ENCODE results near the gene RANBP9. TPM values are rescaled to one million over a fixed set of nuclear protein-coding genes. Genes with fewer than 3 reads are reported as not detected.
A peak's percentile ranks its signal among the peaks of the same experiment; 100 is the strongest.

Gene RANBP9
- total and polyA plus RNA-seq, 2 donors from 2014 or later: 16.4 to 29.0 TPM

DNA sequence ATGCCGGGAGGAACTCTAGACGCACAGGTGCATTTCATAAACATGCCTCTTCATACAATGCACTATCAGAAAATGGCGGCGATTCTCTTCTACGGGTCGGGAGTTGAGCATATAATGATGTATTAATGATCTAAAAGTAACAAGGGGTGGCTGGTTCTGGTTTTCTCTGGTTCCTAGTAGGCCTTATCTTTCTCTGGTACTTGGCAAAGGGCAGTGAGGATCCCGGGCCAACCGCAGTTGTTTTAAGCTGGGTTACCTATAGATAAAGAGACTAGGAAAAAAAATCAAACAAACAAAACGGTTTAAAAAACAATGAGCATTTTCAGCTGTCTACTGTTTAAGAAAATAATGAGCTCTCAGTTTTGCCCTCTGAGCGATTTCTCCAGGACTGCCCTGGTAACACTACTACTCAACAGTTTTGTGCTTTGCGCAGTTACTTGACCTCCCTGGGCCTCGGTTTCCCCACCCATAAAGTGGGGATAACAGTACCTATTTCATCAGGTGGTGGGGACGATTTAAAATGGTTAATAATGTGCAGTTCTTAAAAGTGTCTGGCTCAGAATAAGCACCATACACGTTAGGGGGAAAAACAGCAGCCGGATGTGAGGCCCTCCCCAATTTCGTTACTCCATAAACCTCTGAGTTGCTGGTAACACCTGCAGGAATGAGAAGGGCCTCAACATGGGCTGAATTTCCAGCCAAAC is 138.5 kb downstream of the RANBP9 start:
- Histone ChIP-seq H3K9ac (ENCODE audit: low read length in 3 of 3) (peak overlapping the region in 2 of 3 donors; percentile 83), H3K36me3 (ENCODE audit: control insufficient read depth in 2 of 3, insufficient read depth in 3 of 3, low read length in 3 of 3) (no peaks in the 10 kb centered on the region), H3K27ac (ENCODE audit: low read depth in 2 of 2, low read length in 2 of 2) (peak overlapping the region in 1 of 2 donors; percentile 54), H3K9me3 (ENCODE audit: control insufficient read depth in 2 of 3, insufficient read depth in 1 of 3, low read length in 3 of 3) (peaks cover 0 to 4% (median 0%) of the 10 kb centered on the region in 3 donors), H3K4me3 (ENCODE audit: low read length in 3 of 3) (peak overlapping the region; percentile 75 to 81 (median 76)), H3K4me1 (ENCODE audit: control insufficient read depth in 2 of 3, insufficient read depth in 2 of 3, low read depth in 1 of 3, low read length in 3 of 3) (peaks cover 0 to 6% (median 5%) of the 10 kb centered on the region in 3 donors), H3K27me3 (ENCODE audit: control insufficient read depth, insufficient read depth, low read length) (no peaks in the 10 kb centered on the region)
- DNase-seq (no peak), FAIRE-seq (no peak)
- intact Hi-C loops (cut with DNase I): no loop called here
- no peak for TF ChIP-seq CTCF (IDR thresholded peaks at IDR 0.05; ENCODE audit: borderline replicate concordance, extremely low read depth, insufficient read depth)

- no peak overlapping the region for H3K27ac ChIP-seq (ENCODE audit: low read depth in 2 of 2, low read length in 2 of 2)
- peaks cover 0 to 6% (median 5%) of the 10 kb centered on the region in 3 donors for H3K4me1 ChIP-seq (ENCODE audit: control insufficient read depth in 2 of 3, insufficient read depth in 2 of 3, low read depth in 1 of 3, low read length in 3 of 3)
- peaks cover 0 to 4% (median 0%) of the 10 kb centered on the region in 3 donors for H3K9me3 ChIP-seq (ENCODE audit: control insufficient read depth in 2 of 3, insufficient read depth in 1 of 3, low read length in 3 of 3)
- no peak for FAIRE-seq
- intact Hi-C loops (cut with DNase I): no loop called here
- no peak for DNase-seq
- no peaks in the 10 kb centered on the region for H3K27me3 ChIP-seq (ENCODE audit: control insufficient read depth, insufficient read depth, low read length)
- no peak overlapping the region for H3K4me3 ChIP-seq (ENCODE audit: low read length in 3 of 3)
- TF ChIP-seq CTCF (IDR thresholded peaks at IDR 0.05; ENCODE audit: borderline replicate concordance, extremely low read depth, insufficient read depth): no peak
- H3K9ac ChIP-seq (ENCODE audit: low read length in 3 of 3): no peak overlapping the region
- H3K36me3 ChIP-seq (ENCODE audit: control insufficient read depth in 2 of 3, insufficient read depth in 3 of 3, low read length in 3 of 3): no peaks in the 10 kb centered on the region
Observed at GRCh38 chr6:13572240-13572639, 139.4 kb downstream of the RANBP9 start.

Other genes with a start within 250 kb of the RANBP9 start
- gene GFOD1, start 224.2 kb downstream of the RANBP9 start, total RNA-seq: 14.6 TPM
- 2.1 TPM for gene GFOD1, start 224.2 kb downstream of the RANBP9 start, polyA plus RNA-seq (ENCODE audit: insufficient read depth, low read depth, low replicate concordance)
- 12.0 TPM for gene SIRT5, start 137.2 kb downstream of the RANBP9 start, total RNA-seq
- 16.8 TPM for gene SIRT5, start 137.2 kb downstream of the RANBP9 start, polyA plus RNA-seq (ENCODE audit: insufficient read depth, low read depth, low replicate concordance)
- gene NOL7, start 96.5 kb downstream of the RANBP9 start, total RNA-seq: 65.1 TPM
- gene NOL7, start 96.5 kb downstream of the RANBP9 start, polyA plus RNA-seq (ENCODE audit: insufficient read depth, low read depth, low replicate concordance): 71.5 TPM
- gene MCUR1, start 102.7 kb upstream of the RANBP9 start, total RNA-seq: 24.1 TPM
- gene MCUR1, start 102.7 kb upstream of the RANBP9 start, polyA plus RNA-seq (ENCODE audit: insufficient read depth, low read depth, low replicate concordance): 39.8 TPM
- gene RNF182, start 213.1 kb upstream of the RANBP9 start, total RNA-seq: 3.9 TPM
- 0.90 TPM for gene RNF182, start 213.1 kb upstream of the RANBP9 start, polyA plus RNA-seq (ENCODE audit: insufficient read depth, low read depth, low replicate concordance)

Data from kidney (tissue), 14 donors.